ENCODE data around the gene DEFB121.
"Not testable (repeated sequence)": the region's sequence is repeated elsewhere in the genome, so short reads cannot be mapped to it uniquely, and the experiment has no call there.

The DEFB121 gene

DNA sequence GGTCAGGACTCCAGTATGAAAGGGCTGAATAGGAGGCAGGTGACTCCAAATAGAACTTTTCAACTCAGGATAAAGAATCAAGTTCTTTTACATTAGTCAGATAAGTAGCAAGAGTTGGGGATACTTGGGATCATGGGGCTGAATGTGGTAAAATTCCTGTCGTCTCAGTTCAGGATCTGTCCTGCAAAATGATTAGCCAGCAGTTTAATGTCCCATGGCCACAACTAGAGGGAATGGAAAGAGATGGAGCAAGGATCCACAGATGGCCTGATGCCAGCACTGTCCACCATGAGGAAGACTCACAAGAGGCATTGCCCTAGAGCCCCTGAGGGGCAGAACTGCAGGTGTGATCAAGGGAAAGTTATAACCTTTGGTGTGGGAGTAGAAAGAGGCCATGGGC lies 2.1 kb downstream of the DEFB121 start:
- TF ChIP-seq, protein P1, sequence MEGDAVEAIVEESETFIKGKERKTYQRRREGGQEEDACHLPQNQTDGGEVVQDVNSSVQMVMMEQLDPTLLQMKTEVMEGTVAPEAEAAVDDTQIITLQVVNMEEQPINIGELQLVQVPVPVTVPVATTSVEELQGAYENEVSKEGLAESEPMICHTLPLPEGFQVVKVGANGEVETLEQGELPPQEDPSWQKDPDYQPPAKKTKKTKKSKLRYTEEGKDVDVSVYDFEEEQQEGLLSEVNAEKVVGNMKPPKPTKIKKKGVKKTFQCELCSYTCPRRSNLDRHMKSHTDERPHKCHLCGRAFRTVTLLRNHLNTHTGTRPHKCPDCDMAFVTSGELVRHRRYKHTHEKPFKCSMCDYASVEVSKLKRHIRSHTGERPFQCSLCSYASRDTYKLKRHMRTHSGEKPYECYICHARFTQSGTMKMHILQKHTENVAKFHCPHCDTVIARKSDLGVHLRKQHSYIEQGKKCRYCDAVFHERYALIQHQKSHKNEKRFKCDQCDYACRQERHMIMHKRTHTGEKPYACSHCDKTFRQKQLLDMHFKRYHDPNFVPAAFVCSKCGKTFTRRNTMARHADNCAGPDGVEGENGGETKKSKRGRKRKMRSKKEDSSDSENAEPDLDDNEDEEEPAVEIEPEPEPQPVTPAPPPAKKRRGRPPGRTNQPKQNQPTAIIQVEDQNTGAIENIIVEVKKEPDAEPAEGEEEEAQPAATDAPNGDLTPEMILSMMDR (conservative IDR thresholded peaks at IDR 0.05; ENCODE audit: control insufficient read depth, insufficient read depth, low read depth, low read length): no peak
- no peak overlapping the region for H3K4me3 ChIP-seq (ENCODE audit: control insufficient read depth, low read depth, low read length)
- no peak for DNase-seq (ENCODE audit: low read depth)

DNA sequence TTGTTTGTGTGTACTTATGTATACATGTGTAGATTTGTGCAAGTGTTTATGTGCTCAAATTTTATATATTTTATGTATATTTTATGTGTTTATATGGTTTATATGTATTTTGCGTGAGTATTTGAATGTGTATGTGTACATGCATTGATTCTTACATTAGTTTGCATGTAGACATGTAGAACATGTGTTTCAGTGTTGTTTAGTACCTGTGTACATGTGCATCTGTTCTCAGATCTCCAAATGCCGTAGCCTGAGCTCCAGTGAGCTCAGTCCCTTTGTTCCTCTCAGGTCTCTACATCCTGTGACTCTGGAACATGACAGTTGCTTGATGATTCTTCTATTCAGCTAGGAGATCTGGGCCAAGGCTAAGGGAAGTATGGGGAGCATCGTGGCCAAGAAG lies 11.1 kb downstream of the DEFB121 start:
- H3K4me3 ChIP-seq (ENCODE audit: control insufficient read depth, low read depth, low read length): no peak overlapping the region
- no peak for DNase-seq (ENCODE audit: low read depth)
- TF ChIP-seq, protein P1 (conservative IDR thresholded peaks at IDR 0.05; ENCODE audit: control insufficient read depth, insufficient read depth, low read depth, low read length): no peak

DNA sequence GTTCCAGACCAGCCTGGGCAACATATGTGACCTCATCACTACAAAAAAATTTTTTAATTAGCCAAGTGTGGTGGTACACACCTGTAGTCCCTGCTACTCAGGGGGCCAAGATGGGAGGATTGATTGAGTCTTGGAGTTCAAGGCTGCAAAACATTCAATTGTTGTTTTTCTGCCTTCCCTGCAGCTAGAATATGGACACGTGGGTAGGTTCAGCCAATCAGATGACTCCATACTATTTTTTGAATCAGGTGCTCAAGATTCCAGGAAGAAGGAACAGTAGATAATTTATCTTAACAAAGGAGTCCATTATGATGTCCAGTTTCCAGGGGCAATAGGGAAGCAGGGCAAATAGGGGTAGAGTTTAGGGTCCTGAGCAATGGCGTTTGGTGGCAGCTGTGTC lies 13.2 kb downstream of the DEFB121 start:
- TF ChIP-seq, protein P1 (conservative IDR thresholded peaks at IDR 0.05; ENCODE audit: control insufficient read depth, insufficient read depth, low read depth, low read length): no peak
- DNase-seq (ENCODE audit: low read depth): no peak

DNA sequence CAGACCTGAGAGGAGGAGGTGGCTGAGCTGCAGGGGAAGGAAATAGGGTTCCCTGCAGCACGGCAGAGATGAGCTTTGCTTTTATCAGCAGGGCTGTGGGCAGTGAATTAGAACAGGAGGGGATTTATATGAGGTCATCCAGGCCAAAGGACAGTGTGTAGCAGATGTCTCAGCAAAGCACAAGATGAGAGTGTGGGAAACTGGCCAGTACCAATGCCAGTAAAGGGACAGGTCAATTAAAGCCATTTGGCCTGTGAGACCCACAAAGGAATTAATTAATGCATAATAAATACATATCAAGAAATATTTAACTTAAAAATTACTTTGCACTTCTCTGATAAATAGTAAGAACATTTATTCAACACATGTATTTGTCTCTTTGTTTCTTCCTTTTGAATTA lies 15.5 kb downstream of the DEFB121 start, which contains the start of gene DEFB119:
Gene DEFB119, minus strand, starts transcription at position 101 of the 400 bp plus-strand sequence. CDS start 107 bp downstream, outside the sequence.
- DNase-seq (ENCODE audit: low read depth): no peak
- TF ChIP-seq, protein P1 (conservative IDR thresholded peaks at IDR 0.05; ENCODE audit: control insufficient read depth, insufficient read depth, low read depth, low read length): no peak
- H3K4me3 ChIP-seq (ENCODE audit: control insufficient read depth, low read depth, low read length): no peak within 1 kb of the TSS

More for the DNA sequence above, 13.2 kb downstream of the DEFB121 start:
- H3K4me3 ChIP-seq (ENCODE audit: control insufficient read depth, low read depth, low read length): no peak overlapping the region

DNA sequence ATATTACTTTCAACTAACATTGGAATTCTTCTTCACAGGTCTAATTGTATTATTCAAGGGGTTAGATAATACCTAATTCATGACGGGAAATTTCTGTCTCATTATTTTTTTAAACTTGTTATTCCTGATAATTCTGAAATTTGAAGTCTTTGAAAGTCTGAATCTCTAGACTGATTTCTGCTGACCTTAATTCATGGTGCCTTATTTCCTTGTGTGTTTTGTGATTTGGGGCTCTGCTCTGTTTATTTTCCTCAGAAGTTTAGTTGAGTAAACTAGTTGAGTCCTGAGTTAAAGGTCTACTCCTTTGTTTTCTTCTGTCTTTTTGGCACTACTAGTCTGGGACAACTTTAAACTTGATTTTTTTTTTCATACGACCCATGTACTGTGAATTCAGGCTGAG lies 31.7 kb downstream of the DEFB121 start:
- DNase-seq (ENCODE audit: low read depth): no peak
- TF ChIP-seq, protein P1 (conservative IDR thresholded peaks at IDR 0.05; ENCODE audit: control insufficient read depth, insufficient read depth, low read depth, low read length): no peak
- no peak overlapping the region for H3K4me3 ChIP-seq (ENCODE audit: control insufficient read depth, low read depth, low read length)

DNA sequence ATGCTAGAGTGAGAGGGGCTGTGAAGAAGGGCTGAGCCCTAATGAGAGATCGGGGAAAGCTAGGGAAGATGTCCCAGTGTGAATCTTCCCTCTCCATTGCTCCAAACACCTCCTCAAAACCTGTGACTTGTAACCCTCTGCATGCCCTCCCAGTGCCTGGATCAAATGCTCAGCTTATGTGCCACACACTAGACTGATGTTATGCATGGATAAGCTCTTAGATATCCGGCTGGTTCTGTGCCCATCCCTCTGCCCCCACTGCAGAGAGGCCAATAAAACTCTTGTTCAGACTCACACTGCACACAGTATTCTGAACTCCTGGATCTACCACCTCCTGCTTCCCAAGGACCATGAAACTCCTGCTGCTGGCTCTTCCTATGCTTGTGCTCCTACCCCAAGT lies 37.7 kb downstream of the DEFB121 start, which contains the start of gene DEFB118:
Gene DEFB118, plus strand, starts transcription at position 301 of the 400 bp plus-strand sequence. Its CDS starts 50 bp downstream, at position 351.
- no peak for DNase-seq (ENCODE audit: low read depth)
- H3K4me3 ChIP-seq (ENCODE audit: control insufficient read depth, low read depth, low read length): no peak within 1 kb of the TSS
- TF ChIP-seq, protein P1 (conservative IDR thresholded peaks at IDR 0.05; ENCODE audit: control insufficient read depth, insufficient read depth, low read depth, low read length): no peak

DNA sequence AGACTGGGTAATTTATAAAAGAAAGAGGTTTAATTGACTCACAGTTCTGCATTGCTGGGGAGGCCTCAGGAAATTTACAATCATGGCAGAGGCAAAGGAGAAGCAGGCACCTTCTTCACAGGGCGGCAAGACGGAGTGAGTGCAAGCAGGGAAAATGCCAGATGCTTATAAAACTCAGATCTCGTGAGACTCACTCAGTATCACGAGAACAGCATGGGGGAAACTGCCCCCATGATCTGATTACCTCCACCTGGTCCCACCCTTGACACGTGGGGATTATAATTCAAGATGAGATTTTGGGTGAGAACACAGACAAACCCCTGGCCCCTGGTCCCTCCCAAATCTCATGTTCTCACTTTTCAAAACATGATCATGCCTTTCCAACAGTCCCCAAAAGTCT lies 41.7 kb downstream of the DEFB121 start:
- DNase-seq (ENCODE audit: low read depth); H3K4me3 ChIP-seq (ENCODE audit: control insufficient read depth, low read depth, low read length): not testable (repeated sequence)
